SK-N-SH treated with all-trans-retinoic acid at 6 μM for 48 hours (cell line): ENCODE results near the gene ADGRB3.

Experiments used
- ARNTL ChIP-seq: fragments of 450-650 bp; formaldehyde crosslinking; IDR thresholded peaks from 2 replicates; pipeline ENCODE4 v1.5.0; 2020; ENCODE audit warnings: low read depth, mild to moderate bottlenecking, moderate library complexity, borderline replicate concordance
- ISL1 ChIP-seq: fragments of 250-450 bp; sonication (Bioruptor Pico); IDR thresholded peaks from 2 replicates; pipeline ENCODE4 v2.1.2; 2022; ENCODE audit warnings: mild to moderate bottlenecking, moderate library complexity
- OSR1 ChIP-seq: fragments of 250-450 bp; sonication (Bioruptor Pico); IDR thresholded peaks from 2 replicates; pipeline ENCODE4 v1.8.0; 2022; ENCODE audit warnings: moderate library complexity, mild to moderate bottlenecking, inconsistent platforms
- PPARA ChIP-seq: fragments of 250-450 bp; sonication (Bioruptor Pico); IDR thresholded peaks from 2 replicates; pipeline ENCODE4 v1.5.0; 2020; ENCODE audit warnings: mild to moderate bottlenecking, borderline replicate concordance
- SNAI2 ChIP-seq: fragments of 250-450 bp; sonication (Bioruptor Pico); IDR thresholded peaks from 2 replicates; pipeline ENCODE4 v1.5.0; 2020; ENCODE audit warnings: mild to moderate bottlenecking, moderate library complexity
- TCF4 ChIP-seq: fragments of 250-450 bp; sonication (Bioruptor Pico); IDR thresholded peaks from 2 replicates; pipeline ENCODE4 v1.8.0; 2021; ENCODE audit warnings: mild to moderate bottlenecking, moderate library complexity, borderline replicate concordance
- ZFP30 ChIP-seq: fragments of 450-650 bp; formaldehyde crosslinking; IDR thresholded peaks from 2 replicates; pipeline ENCODE4 v1.5.0; 2022; ENCODE audit warnings: mild to moderate bottlenecking, moderate library complexity
- TF ChIP-seq, protein P1 (sequence below): fragments of 250-450 bp; sonication (Bioruptor Pico); IDR thresholded peaks from 2 replicates; pipeline ENCODE4 v1.8.0; 2020; ENCODE audit warnings: mild to moderate bottlenecking, moderate library complexity, borderline replicate concordance
- TF ChIP-seq, protein P2 (sequence below): fragments of 250-450 bp; sonication (Bioruptor Pico); IDR thresholded peaks from 2 replicates; pipeline ENCODE4 v1.5.0; 2020; ENCODE audit warnings: mild to moderate bottlenecking, moderate library complexity
- TF ChIP-seq, protein P3 (sequence below): fragments of 250-450 bp; sonication (Bioruptor Pico); IDR thresholded peaks from 2 replicates; pipeline ENCODE4 v1.5.1; 2021; ENCODE audit warnings: mild to moderate bottlenecking, moderate library complexity
- TF ChIP-seq, protein P4 (sequence below): fragments of 250-450 bp; sonication (Bioruptor Pico); IDR thresholded peaks from 2 replicates; pipeline ENCODE4 v1.8.0; 2021; ENCODE audit warnings: low read depth, mild to moderate bottlenecking, moderate library complexity, borderline replicate concordance

DNA sequence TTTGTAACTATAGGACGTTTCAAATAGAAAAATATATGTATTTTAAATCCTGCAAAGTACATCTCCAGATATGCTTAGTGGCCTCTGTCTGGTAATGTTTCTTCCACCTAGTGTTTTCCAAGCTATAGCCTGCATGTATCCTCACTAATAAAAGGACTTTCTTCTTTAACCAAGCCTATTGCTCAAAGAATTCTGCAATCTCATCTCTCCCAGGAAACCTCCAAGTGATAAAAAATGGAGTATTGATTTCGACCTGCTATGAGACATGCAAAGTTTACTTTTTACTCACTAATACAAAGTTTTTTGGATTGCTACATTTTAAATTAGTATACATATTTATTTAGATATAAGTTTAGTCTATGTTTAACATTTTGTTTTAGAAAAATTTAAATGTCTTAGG lies 23.3 kb downstream of the ADGRB3 start:
- TF ChIP-seq ISL1 (CRISPR knock-in tag) (no peak), OSR1 (no peak), ARNTL (no peak), ZFP30 (CRISPR knock-in tag) (no peak), PPARA (CRISPR knock-in tag) (no peak), SNAI2 (no peak), TCF4 (no peak)
- TF ChIP-seq, protein P1, sequence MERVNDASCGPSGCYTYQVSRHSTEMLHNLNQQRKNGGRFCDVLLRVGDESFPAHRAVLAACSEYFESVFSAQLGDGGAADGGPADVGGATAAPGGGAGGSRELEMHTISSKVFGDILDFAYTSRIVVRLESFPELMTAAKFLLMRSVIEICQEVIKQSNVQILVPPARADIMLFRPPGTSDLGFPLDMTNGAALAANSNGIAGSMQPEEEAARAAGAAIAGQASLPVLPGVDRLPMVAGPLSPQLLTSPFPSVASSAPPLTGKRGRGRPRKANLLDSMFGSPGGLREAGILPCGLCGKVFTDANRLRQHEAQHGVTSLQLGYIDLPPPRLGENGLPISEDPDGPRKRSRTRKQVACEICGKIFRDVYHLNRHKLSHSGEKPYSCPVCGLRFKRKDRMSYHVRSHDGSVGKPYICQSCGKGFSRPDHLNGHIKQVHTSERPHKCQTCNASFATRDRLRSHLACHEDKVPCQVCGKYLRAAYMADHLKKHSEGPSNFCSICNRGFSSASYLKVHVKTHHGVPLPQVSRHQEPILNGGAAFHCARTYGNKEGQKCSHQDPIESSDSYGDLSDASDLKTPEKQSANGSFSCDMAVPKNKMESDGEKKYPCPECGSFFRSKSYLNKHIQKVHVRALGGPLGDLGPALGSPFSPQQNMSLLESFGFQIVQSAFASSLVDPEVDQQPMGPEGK, result no peak
- TF ChIP-seq, protein P2, sequence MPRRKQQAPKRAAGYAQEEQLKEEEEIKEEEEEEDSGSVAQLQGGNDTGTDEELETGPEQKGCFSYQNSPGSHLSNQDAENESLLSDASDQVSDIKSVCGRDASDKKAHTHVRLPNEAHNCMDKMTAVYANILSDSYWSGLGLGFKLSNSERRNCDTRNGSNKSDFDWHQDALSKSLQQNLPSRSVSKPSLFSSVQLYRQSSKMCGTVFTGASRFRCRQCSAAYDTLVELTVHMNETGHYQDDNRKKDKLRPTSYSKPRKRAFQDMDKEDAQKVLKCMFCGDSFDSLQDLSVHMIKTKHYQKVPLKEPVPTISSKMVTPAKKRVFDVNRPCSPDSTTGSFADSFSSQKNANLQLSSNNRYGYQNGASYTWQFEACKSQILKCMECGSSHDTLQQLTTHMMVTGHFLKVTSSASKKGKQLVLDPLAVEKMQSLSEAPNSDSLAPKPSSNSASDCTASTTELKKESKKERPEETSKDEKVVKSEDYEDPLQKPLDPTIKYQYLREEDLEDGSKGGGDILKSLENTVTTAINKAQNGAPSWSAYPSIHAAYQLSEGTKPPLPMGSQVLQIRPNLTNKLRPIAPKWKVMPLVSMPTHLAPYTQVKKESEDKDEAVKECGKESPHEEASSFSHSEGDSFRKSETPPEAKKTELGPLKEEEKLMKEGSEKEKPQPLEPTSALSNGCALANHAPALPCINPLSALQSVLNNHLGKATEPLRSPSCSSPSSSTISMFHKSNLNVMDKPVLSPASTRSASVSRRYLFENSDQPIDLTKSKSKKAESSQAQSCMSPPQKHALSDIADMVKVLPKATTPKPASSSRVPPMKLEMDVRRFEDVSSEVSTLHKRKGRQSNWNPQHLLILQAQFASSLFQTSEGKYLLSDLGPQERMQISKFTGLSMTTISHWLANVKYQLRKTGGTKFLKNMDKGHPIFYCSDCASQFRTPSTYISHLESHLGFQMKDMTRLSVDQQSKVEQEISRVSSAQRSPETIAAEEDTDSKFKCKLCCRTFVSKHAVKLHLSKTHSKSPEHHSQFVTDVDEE (CRISPR knock-in tag), result no peak
- TF ChIP-seq, protein P3, sequence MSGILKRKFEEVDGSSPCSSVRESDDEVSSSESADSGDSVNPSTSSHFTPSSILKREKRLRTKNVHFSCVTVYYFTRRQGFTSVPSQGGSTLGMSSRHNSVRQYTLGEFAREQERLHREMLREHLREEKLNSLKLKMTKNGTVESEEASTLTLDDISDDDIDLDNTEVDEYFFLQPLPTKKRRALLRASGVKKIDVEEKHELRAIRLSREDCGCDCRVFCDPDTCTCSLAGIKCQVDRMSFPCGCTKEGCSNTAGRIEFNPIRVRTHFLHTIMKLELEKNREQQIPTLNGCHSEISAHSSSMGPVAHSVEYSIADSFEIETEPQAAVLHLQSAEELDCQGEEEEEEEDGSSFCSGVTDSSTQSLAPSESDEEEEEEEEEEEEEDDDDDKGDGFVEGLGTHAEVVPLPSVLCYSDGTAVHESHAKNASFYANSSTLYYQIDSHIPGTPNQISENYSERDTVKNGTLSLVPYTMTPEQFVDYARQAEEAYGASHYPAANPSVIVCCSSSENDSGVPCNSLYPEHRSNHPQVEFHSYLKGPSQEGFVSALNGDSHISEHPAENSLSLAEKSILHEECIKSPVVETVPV, result no peak
- TF ChIP-seq, protein P4, sequence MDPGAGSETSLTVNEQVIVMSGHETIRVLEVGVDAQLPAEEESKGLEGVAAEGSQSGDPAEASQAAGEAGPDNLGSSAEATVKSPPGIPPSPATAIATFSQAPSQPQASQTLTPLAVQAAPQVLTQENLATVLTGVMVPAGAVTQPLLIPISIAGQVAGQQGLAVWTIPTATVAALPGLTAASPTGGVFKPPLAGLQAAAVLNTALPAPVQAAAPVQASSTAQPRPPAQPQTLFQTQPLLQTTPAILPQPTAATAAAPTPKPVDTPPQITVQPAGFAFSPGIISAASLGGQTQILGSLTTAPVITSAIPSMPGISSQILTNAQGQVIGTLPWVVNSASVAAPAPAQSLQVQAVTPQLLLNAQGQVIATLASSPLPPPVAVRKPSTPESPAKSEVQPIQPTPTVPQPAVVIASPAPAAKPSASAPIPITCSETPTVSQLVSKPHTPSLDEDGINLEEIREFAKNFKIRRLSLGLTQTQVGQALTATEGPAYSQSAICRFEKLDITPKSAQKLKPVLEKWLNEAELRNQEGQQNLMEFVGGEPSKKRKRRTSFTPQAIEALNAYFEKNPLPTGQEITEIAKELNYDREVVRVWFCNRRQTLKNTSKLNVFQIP (CRISPR knock-in tag), result no peak
